Fibroblast of lung (primary cell): Measurements from ENCODE around the gene FCHO2. TPM values are rescaled to one million over a fixed set of nuclear protein-coding genes. Genes with fewer than 3 reads are reported as not detected.
A peak's percentile ranks its signal among the peaks of the same experiment; 100 is the strongest.

Experiments used
- DNase-seq, 2 donors: peaks; one replicate each; pipeline versions ENCODE4 v3.0.0 to v3.0.0-alpha.2; 2010; ENCODE audit warnings: low read depth in 2 of 2
- H2AFZ ChIP-seq: 2 replicates; pipeline ENCODE4 v1.5.1; 2012; ENCODE audit warnings: low read length, control low read depth, inconsistent platforms
- H3K27ac ChIP-seq: 2 replicates; pipeline ENCODE4 v1.5.1; 2011; ENCODE audit warnings: low read length, control low read depth; ENCODE audit not compliant: insufficient read depth
- H3K27me3 ChIP-seq: 2 replicates; pipeline ENCODE4 v1.5.1; 2011; ENCODE audit warnings: mild to moderate bottlenecking, low read length; ENCODE audit not compliant: control insufficient read depth, insufficient read depth
- H3K36me3 ChIP-seq: 2 replicates; pipeline ENCODE4 v1.5.1; 2011; ENCODE audit warnings: low read length; ENCODE audit not compliant: control insufficient read depth, insufficient read depth
- H3K4me1 ChIP-seq: 2 replicates; pipeline ENCODE4 v1.5.1; 2011; ENCODE audit warnings: low read length; ENCODE audit not compliant: control insufficient read depth, insufficient read depth; ENCODE audit errors: extremely low read depth
- H3K4me2 ChIP-seq: 2 replicates; pipeline ENCODE4 v1.5.1; 2011; ENCODE audit warnings: low read length, control low read depth; ENCODE audit not compliant: insufficient read depth; ENCODE audit errors: extremely low read depth
- H3K4me3 ChIP-seq, 4 experiments: fragments of 200-600 bp in 1 of 4; sonication (generic) in 1 of 4; replicated peaks in 1 of 4; 2 replicates each; pipeline ENCODE4 v1.5.1; 2011 to 2016; ENCODE audit warnings: low read length in 4 of 4, low read depth in 3 of 4, mild to moderate bottlenecking in 3 of 4, control low read depth in 2 of 4, inconsistent platforms in 1 of 4, mixed read lengths in 1 of 4; ENCODE audit not compliant: insufficient read depth in 1 of 4; ENCODE audit errors: control extremely low read depth in 1 of 4
- H3K79me2 ChIP-seq: 2 replicates; pipeline ENCODE4 v1.5.1; 2012; ENCODE audit warnings: mild to moderate bottlenecking, low read length, inconsistent platforms; ENCODE audit not compliant: control insufficient read depth, insufficient read depth
- H3K9ac ChIP-seq: 2 replicates; pipeline ENCODE4 v1.5.1; 2011; ENCODE audit warnings: mild to moderate bottlenecking, low read length, control low read depth; ENCODE audit not compliant: insufficient read depth
- H3K9me3 ChIP-seq: 2 replicates; pipeline ENCODE4 v1.5.1; 2012; ENCODE audit warnings: low read depth, low read length; ENCODE audit not compliant: control insufficient read depth, insufficient read depth
- H4K20me1 ChIP-seq: 2 replicates; pipeline ENCODE4 v1.5.1; 2011; ENCODE audit warnings: low read length; ENCODE audit not compliant: control insufficient read depth, insufficient read depth; ENCODE audit errors: extremely low read depth
- EZH2 ChIP-seq: IDR thresholded peaks from 2 replicates; pipeline ENCODE4 v1.5.1; 2012; ENCODE audit warnings: low read length, control low read depth, mild to moderate bottlenecking; ENCODE audit errors: missing control alignments
- polyA plus RNA-seq, 2 donors: library from polyadenylated mRNA; depleted of rRNA in 1 of 2; stranded (reverse) in 1 of 2; unstranded in 1 of 2; fragments of >200 nt; gene quantifications; 2 replicates each; pipeline ENCODE4 v1.2.1, GENCODE V29; 2011 to 2012; ENCODE audit warnings: missing spikeins in 1 of 2
- total RNA-seq: library from RNA; depleted of rRNA; stranded (reverse); fragments of >200 nt; gene quantifications from 2 replicates; pipeline ENCODE4 v1.2.1, GENCODE V29; 2014
- TF ChIP-seq, protein P1 (sequence below), 2 donors: IDR thresholded peaks in 1 of 2; conservative IDR thresholded peaks in 1 of 2; 1 replicate in 1 of 2; 2 replicates in 1 of 2; pipeline ENCODE4 v1.5.1; 2011 to 2012; ENCODE audit warnings: low read length in 2 of 2, control low read depth in 1 of 2, inconsistent platforms in 1 of 2, low read depth in 1 of 2, mild to moderate bottlenecking in 1 of 2

FCHO2 gene
- total and polyA plus RNA-seq, 2 donors (not counting 1 experiment from before 2014, with no cell fraction given) = 11.3 to 19.2 TPM

DNA sequence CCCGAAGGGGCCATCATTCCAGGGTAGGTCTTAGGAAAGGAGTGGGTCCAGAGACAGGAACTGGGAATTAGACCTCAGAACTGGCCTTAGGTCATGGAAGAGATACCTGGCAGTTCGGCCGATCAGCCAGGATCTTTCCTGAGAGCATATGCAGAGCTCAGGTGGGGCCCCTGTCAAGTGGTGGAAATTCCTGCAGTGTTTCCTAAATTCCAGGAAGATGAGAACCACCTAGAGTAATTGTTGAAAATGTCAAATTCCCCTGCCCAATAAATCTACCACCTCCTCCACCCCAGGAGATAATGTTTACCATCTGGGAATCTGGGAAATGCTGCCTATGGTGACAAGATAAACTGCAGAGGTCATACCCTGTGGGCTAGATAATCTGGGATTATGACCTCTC is 179.2 kb downstream of the FCHO2 start:
- no peaks in the 10 kb centered on the region for H4K20me1 ChIP-seq
- no peak overlapping the region for H3K27ac ChIP-seq
- H3K4me1 ChIP-seq = peaks cover 4% of the 10 kb centered on the region
- H3K4me2 ChIP-seq = no peak overlapping the region
- H3K9me3 ChIP-seq = no peaks in the 10 kb centered on the region
- H3K27me3 ChIP-seq = no peaks in the 10 kb centered on the region
- no peak overlapping the region for H3K9ac ChIP-seq
- TF ChIP-seq, protein P1, sequence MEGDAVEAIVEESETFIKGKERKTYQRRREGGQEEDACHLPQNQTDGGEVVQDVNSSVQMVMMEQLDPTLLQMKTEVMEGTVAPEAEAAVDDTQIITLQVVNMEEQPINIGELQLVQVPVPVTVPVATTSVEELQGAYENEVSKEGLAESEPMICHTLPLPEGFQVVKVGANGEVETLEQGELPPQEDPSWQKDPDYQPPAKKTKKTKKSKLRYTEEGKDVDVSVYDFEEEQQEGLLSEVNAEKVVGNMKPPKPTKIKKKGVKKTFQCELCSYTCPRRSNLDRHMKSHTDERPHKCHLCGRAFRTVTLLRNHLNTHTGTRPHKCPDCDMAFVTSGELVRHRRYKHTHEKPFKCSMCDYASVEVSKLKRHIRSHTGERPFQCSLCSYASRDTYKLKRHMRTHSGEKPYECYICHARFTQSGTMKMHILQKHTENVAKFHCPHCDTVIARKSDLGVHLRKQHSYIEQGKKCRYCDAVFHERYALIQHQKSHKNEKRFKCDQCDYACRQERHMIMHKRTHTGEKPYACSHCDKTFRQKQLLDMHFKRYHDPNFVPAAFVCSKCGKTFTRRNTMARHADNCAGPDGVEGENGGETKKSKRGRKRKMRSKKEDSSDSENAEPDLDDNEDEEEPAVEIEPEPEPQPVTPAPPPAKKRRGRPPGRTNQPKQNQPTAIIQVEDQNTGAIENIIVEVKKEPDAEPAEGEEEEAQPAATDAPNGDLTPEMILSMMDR (conservative IDR thresholded peaks at IDR 0.05 in 1 of 2, IDR thresholded peaks at IDR 0.05 in 1 of 2; ENCODE audit: low read depth in 1 of 2, low read length in 2 of 2) = no peak
- no peak for TF ChIP-seq EZH2
- no peak overlapping the region for H2AFZ ChIP-seq
- H3K36me3 ChIP-seq = no peaks in the 10 kb centered on the region
- no peak overlapping the region for H3K4me3 ChIP-seq
- no peaks in the 10 kb centered on the region for H3K79me2 ChIP-seq
- DNase-seq = no peak

DNA sequence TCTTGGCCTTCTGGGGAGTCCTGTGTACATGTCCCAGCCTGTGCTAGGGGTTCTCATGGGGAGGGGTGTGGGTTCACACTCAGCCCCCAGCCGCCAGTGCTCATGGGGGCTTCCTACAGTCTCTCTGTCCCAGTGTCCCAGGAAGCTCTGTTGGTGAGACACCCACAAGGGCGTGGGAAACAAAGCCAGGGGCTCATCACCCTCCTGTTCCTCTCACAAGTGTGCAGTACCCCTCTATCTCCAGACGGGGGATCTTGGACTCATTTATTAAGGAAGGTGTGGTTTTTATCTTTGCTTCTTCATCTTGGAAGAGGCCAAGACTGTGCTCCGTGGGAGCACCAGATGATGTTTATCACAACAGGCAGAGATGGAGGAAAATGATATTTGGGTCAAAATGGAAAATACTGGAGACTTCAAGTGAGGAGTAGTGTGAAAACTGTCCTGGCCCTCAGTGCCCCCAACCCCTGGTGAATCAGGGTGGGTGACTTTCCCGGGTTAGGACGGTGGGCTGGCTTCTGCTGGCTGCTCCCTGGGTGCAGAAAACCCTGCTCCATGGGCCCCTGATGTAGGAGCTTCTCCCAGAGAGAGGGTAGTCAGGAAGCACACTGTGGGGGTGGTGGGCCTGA is 179.7 kb downstream of the FCHO2 start:
- no peak for TF ChIP-seq EZH2
- TF ChIP-seq, protein P1 (conservative IDR thresholded peaks at IDR 0.05 in 1 of 2, IDR thresholded peaks at IDR 0.05 in 1 of 2; ENCODE audit: low read depth in 1 of 2, low read length in 2 of 2) = peak in 1 of 2 donors; percentile 56
- no peaks in the 10 kb centered on the region for H4K20me1 ChIP-seq
- H2AFZ ChIP-seq = no peak overlapping the region

DNA sequence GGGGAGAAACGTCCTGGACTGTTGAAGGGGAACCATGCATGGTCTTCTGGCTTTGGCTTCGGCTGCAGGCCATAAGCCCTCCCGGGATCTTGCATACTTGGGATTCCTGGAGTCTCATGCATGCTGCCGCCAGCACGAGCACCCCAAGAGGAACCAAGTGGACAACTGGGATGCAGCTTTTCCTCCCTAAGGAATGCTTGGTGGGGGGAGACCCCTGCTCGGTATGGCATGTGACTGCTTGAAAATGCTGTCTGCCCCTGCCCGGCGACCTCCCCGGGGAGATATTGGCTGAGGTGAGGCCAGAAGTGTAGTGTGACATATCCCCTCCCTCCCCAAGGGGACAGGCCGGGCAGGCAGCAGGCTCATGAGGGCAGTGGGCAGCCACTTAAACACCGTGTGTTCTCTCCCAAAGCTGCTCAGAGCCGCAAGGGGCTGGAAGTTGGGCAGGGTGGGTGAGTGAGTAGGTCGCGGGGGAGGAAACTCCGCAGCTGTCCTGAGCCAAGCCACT is 180.3 kb downstream of the FCHO2 start:
- Histone ChIP-seq H3K4me2 (no peak overlapping the region), H3K4me3 (no peak overlapping the region), H3K27ac (no peak overlapping the region), H4K20me1 (no peaks in the 10 kb centered on the region), H3K9ac (no peak overlapping the region), H3K9me3 (no peaks in the 10 kb centered on the region), H3K4me1 (peaks cover 4% of the 10 kb centered on the region), H2AFZ (peak overlapping the region; percentile 17), H3K36me3 (no peaks in the 10 kb centered on the region), H3K79me2 (no peaks in the 10 kb centered on the region), H3K27me3 (no peaks in the 10 kb centered on the region)
- TF ChIP-seq EZH2 = no peak
- TF ChIP-seq, protein P1 (conservative IDR thresholded peaks at IDR 0.05 in 1 of 2, IDR thresholded peaks at IDR 0.05 in 1 of 2; ENCODE audit: low read depth in 1 of 2, low read length in 2 of 2) = no peak
- DNase-seq = peak in 1 of 2 donors; percentile 38

More for the DNA sequence above, 179.7 kb downstream of the FCHO2 start:
- H3K27me3 ChIP-seq = no peaks in the 10 kb centered on the region
- DNase-seq = peak in 1 of 2 donors; percentile 30
- H3K4me3 ChIP-seq = no peak overlapping the region
- H3K4me2 ChIP-seq = no peak overlapping the region
- H3K9me3 ChIP-seq = no peaks in the 10 kb centered on the region
- no peak overlapping the region for H3K9ac ChIP-seq
- no peak overlapping the region for H3K27ac ChIP-seq
- no peaks in the 10 kb centered on the region for H3K36me3 ChIP-seq
- H3K4me1 ChIP-seq = peaks cover 4% of the 10 kb centered on the region
- H3K79me2 ChIP-seq = no peaks in the 10 kb centered on the region
